Endothelial cell of umbilical vein (primary cell): ENCODE measurements around the gene TRAPPC8. TPM values are rescaled to one million over a fixed set of nuclear protein-coding genes. Genes with fewer than 3 reads are reported as not detected.

Experiments
- BruUV-seq: library from RNA; stranded (reverse); fragments of 400-500 nt; replicated peaks from 2 replicates; lab custom pipeline; 2021; lab: Mats Ljungman, UMichigan
- CTCF ChIA-PET: fragments of 300-600, 350-600 bp; sonication (Branson Sonifier 250); formaldehyde crosslinking; loops from one replicate; lab custom pipeline; 2021; ENCODE audit warnings: antibody characterized with exemption, inconsistent platforms; lab: Charles Lee
- POLR2A ChIA-PET: fragments of 300-600, 350-600 bp; sonication (Branson Sonifier 250); formaldehyde crosslinking; loops from one replicate; lab custom pipeline; 2021; ENCODE audit warnings: antibody characterized with exemption, inconsistent platforms; lab: Charles Lee
- DNase-seq: peaks from one replicate; pipeline ENCODE4 v3.0.0-alpha.2; 2011; ENCODE audit warnings: low read depth, low spot score
- FAIRE-seq: peaks from 2 replicates; lab custom pipeline; 2011; peaks lifted over from hg19 to GRCh38; lab: Jason Lieb, UNC
- H2AFZ ChIP-seq: 2 replicates; pipeline ENCODE4 v1.6.0; 2012; ENCODE audit warnings: low read depth, low read length, control low read depth, inconsistent platforms
- H3K27ac ChIP-seq: 2 replicates; pipeline ENCODE4 v1.5.1; 2011; ENCODE audit warnings: low read depth, mild to moderate bottlenecking, control low read depth, low read length, moderate library complexity; ENCODE audit not compliant: insufficient read depth
- H3K27me3 ChIP-seq, 2 experiments: 2 replicates each; pipeline versions ENCODE4 v1.6.0 to v1.6.1; 2011; ENCODE audit warnings: low read length in 2 of 2, mixed read lengths in 1 of 2; ENCODE audit not compliant: control insufficient read depth in 2 of 2, insufficient read depth in 2 of 2
- H3K36me3 ChIP-seq, 2 experiments: 2 replicates in 1 of 2; 3 replicates in 1 of 2; pipeline ENCODE4 v1.5.1; 2011; ENCODE audit warnings: low read length in 2 of 2, mild to moderate bottlenecking in 1 of 2, moderate library complexity in 1 of 2; ENCODE audit not compliant: control insufficient read depth in 2 of 2, insufficient read depth in 2 of 2; ENCODE audit errors: extremely low read depth in 1 of 2
- H3K4me1 ChIP-seq: 3 replicates; pipeline ENCODE4 v1.5.1; 2011; ENCODE audit warnings: mild to moderate bottlenecking, low read length; ENCODE audit not compliant: control insufficient read depth, insufficient read depth; ENCODE audit errors: extremely low read depth
- H3K4me2 ChIP-seq: 2 replicates; pipeline ENCODE4 v1.6.1; 2011; ENCODE audit warnings: low read length, control low read depth, mixed read lengths; ENCODE audit not compliant: insufficient read depth
- H3K4me3 ChIP-seq, 3 experiments: fragments of 200-600 bp in 1 of 3; sonication (generic), shearing (Covaris generic) in 1 of 3; replicated peaks in 1 of 3; 2 replicates each; pipeline ENCODE4 v1.5.1; 2011 to 2016; ENCODE audit warnings: control low read depth in 3 of 3, low read length in 3 of 3, mild to moderate bottlenecking in 2 of 3, inconsistent platforms in 1 of 3, low read depth in 1 of 3, moderate library complexity in 1 of 3; ENCODE audit not compliant: insufficient read depth in 1 of 3
- H3K79me2 ChIP-seq: 2 replicates; pipeline ENCODE4 v1.6.0; 2012; ENCODE audit warnings: low read length, inconsistent platforms; ENCODE audit not compliant: control insufficient read depth, insufficient read depth
- H3K9ac ChIP-seq: replicated peaks from 2 replicates; pipeline ENCODE3; 2011; ENCODE audit warnings: low read length, control low read depth; ENCODE audit not compliant: insufficient read depth; ENCODE audit errors: extremely low read depth
- H3K9me1 ChIP-seq: replicated peaks from 3 replicates; pipeline ENCODE4 v1.6.0; 2011; ENCODE audit warnings: mild to moderate bottlenecking, low read length; ENCODE audit not compliant: control insufficient read depth, insufficient read depth; ENCODE audit errors: extremely low read depth
- H3K9me3 ChIP-seq: replicated peaks from 2 replicates; pipeline ENCODE4 v1.5.1; 2012; ENCODE audit warnings: low read length, inconsistent platforms; ENCODE audit not compliant: control insufficient read depth, insufficient read depth
- H4K20me1 ChIP-seq: replicated peaks from 2 replicates; pipeline ENCODE3; 2011; ENCODE audit warnings: mild to moderate bottlenecking, low read length; ENCODE audit not compliant: control insufficient read depth, insufficient read depth; ENCODE audit errors: extremely low read depth
- EZH2 ChIP-seq: IDR thresholded peaks from 2 replicates; pipeline ENCODE4 v1.6.1; 2012; ENCODE audit warnings: borderline replicate concordance, low read depth, mild to moderate bottlenecking, moderate library complexity, low read length, inconsistent platforms; ENCODE audit not compliant: severe bottlenecking
- FOS ChIP-seq: IDR thresholded peaks from 2 replicates; pipeline ENCODE4 v1.6.1; 2011; ENCODE audit warnings: mild to moderate bottlenecking, low read length, moderate library complexity, borderline replicate concordance; ENCODE audit not compliant: insufficient read depth
- GATA2 ChIP-seq: IDR thresholded peaks from 2 replicates; pipeline ENCODE4 v1.7.0; 2011; ENCODE audit warnings: low read depth, mild to moderate bottlenecking, moderate library complexity, mixed read lengths, low read length; ENCODE audit not compliant: insufficient read length, insufficient read depth
- JUN ChIP-seq: IDR thresholded peaks from 2 replicates; pipeline ENCODE4 v1.6.1; 2011; ENCODE audit warnings: borderline replicate concordance, low read depth; ENCODE audit not compliant: insufficient read length, insufficient read depth
- MYC ChIP-seq: IDR thresholded peaks from one replicate; pipeline ENCODE4 v1.6.1; 2011; ENCODE audit warnings: mild to moderate bottlenecking, low read depth, low read length
- POLR2A ChIP-seq: IDR thresholded peaks from 2 replicates; pipeline ENCODE4 v1.6.1; 2012; ENCODE audit warnings: low read depth, mild to moderate bottlenecking, control low read depth, low read length
- POLR2AphosphoS5 ChIP-seq: IDR thresholded peaks from 2 replicates; pipeline ENCODE4 v1.6.1; 2012; ENCODE audit warnings: low read depth, mild to moderate bottlenecking, control low read depth, low read length, moderate library complexity; ENCODE audit not compliant: insufficient read depth
- dilution Hi-C: fragments of 300-500 bp; cut with MboI; formaldehyde crosslinking; loops from one replicate; pipeline ENCODE4 v1.15.0; 2019; ENCODE audit warnings: low sequenced_read_pairs; ENCODE audit not compliant: extremely low pct_ligation_motif_present
- intact Hi-C: fragments of 100-400 bp; cut with micrococcal nuclease; formaldehyde crosslinking; loops from one replicate; pipeline ENCODE4 v1.10.0; 2022
- polyA plus RNA-seq, 4 experiments: library from polyadenylated mRNA; depleted of rRNA in 3 of 4; stranded (reverse) in 3 of 4; unstranded in 1 of 4; fragments of >200 nt; gene quantifications; 2 replicates each; pipeline versions ENCODE4 v1.2.1 to v1.2.3, GENCODE V29; 2011 to 2012; ENCODE audit warnings: missing spikeins in 1 of 4
- total RNA-seq: library from RNA; stranded (reverse); gene quantifications from 2 replicates; pipeline ENCODE4 v1.2.3, GENCODE V29; 2021
- TF ChIP-seq, protein P1 (sequence below), 2 donors: IDR thresholded peaks; 1 replicate in 1 of 2; 2 replicates in 1 of 2; pipeline ENCODE4 v1.5.1; 2011; ENCODE audit warnings: low read length in 2 of 2, mild to moderate bottlenecking in 2 of 2, moderate library complexity in 2 of 2, control low read depth in 1 of 2, inconsistent platforms in 1 of 2, low read depth in 1 of 2; ENCODE audit not compliant: insufficient read depth in 1 of 2; ENCODE audit errors: extremely low read depth in 1 of 2
- TF ChIP-seq, protein P2 (sequence below): IDR thresholded peaks from 2 replicates; pipeline ENCODE4 v1.6.1; 2011; ENCODE audit not compliant: insufficient read depth, insufficient read length

The TRAPPC8 gene
- total and polyA plus RNA-seq, 2 donors (not counting 3 experiments of a cell fraction or from before 2014, with no cell fraction given) = 25.0 to 30.1 TPM

DNA sequence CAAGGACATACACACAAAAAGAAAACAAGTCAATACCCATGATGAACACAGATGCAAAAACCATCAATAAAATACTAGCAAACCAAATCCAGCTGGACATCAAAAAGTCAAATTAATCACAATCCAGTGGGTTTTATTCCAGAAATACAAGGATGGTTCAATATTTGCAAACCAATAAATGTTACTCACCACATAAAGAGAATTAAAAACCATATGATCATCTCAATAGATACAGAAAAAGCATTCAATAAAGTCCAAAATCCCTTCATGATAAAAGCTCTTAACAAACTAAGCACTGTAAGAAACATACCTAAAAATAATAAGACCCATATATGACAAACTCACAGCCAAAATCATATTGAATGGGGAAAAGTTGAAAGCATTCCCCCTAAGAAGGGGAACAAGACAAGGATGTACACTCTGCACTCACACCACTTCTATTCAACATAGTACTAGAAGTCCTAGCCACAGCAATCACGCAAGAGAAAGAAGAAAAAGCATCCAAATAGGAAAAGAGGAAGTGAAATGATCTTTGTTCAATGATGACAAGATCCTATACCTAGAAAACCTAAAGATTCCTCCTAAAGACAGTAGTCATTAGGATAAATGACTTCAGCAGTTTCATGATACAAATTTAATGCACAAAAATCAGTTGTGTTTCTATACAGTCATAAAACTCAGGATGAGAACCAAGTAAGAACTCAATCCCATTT lies 62.6 kb downstream of the TRAPPC8 start:
- Histone ChIP-seq H3K9me3 (no peaks in the 10 kb centered on the region), H4K20me1 (no peaks in the 10 kb centered on the region), H3K4me2 (no peak overlapping the region), H2AFZ (no peak overlapping the region), H3K27ac (no peak overlapping the region), H3K27me3 (no peaks in the 10 kb centered on the region), H3K9ac (no peak overlapping the region), H3K79me2 (peaks cover 7% of the 10 kb centered on the region), H3K9me1 (no peaks in the 10 kb centered on the region), H3K4me1 (peaks cover 5% of the 10 kb centered on the region), H3K4me3 (no peak overlapping the region), H3K36me3 (peaks cover 0 to 3% of the 10 kb centered on the region in 2 experiments)
- TF ChIP-seq GATA2 (no peak), MYC (no peak), POLR2AphosphoS5 (no peak), JUN (no peak), EZH2 (no peak), POLR2A (no peak), FOS (no peak)
- TF ChIP-seq, protein P1, sequence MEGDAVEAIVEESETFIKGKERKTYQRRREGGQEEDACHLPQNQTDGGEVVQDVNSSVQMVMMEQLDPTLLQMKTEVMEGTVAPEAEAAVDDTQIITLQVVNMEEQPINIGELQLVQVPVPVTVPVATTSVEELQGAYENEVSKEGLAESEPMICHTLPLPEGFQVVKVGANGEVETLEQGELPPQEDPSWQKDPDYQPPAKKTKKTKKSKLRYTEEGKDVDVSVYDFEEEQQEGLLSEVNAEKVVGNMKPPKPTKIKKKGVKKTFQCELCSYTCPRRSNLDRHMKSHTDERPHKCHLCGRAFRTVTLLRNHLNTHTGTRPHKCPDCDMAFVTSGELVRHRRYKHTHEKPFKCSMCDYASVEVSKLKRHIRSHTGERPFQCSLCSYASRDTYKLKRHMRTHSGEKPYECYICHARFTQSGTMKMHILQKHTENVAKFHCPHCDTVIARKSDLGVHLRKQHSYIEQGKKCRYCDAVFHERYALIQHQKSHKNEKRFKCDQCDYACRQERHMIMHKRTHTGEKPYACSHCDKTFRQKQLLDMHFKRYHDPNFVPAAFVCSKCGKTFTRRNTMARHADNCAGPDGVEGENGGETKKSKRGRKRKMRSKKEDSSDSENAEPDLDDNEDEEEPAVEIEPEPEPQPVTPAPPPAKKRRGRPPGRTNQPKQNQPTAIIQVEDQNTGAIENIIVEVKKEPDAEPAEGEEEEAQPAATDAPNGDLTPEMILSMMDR (IDR thresholded peaks at IDR 0.05; ENCODE audit: extremely low read depth in 1 of 2, insufficient read depth in 1 of 2, low read depth in 1 of 2, low read length in 2 of 2) = no peak
- TF ChIP-seq, protein P2, sequence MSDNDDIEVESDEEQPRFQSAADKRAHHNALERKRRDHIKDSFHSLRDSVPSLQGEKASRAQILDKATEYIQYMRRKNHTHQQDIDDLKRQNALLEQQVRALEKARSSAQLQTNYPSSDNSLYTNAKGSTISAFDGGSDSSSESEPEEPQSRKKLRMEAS = no peak
- dilution Hi-C loops (no loop called here), intact Hi-C loops (no loop called here)
- FAIRE-seq (peak; percentile 55), DNase-seq (no peak)
- BruUV-seq = no TSS peak
- POLR2A ChIA-PET = no interaction called here
- CTCF ChIA-PET = interaction anchor here (0.8 kb wide), 1 partner anchor 23 kb away, joined by 4 read pairs; no protein-coding TSS in a partner anchor
